Endodermal cell (in vitro differentiated cells): Measurements from ENCODE around the gene TUBB4A. TPM values are rescaled to one million over a fixed set of nuclear protein-coding genes. Genes with fewer than 3 reads are reported as not detected.

Experiments used
- DNase-seq: peaks from one replicate; pipeline ENCODE4 v3.0.0-alpha.2; 2017
- H3K27ac ChIP-seq: 2 replicates; pipeline ENCODE4 v1.5.1; 2013; ENCODE audit warnings: mild to moderate bottlenecking, low read depth, low read length, moderate library complexity
- H3K27me3 ChIP-seq: 2 replicates; pipeline ENCODE4 v1.6.1; 2013; ENCODE audit warnings: mild to moderate bottlenecking, low read length, moderate library complexity; ENCODE audit not compliant: insufficient read depth, control insufficient read depth, poor library complexity, severe bottlenecking
- H3K36me3 ChIP-seq: 2 replicates; pipeline ENCODE4 v1.7.0; 2013; ENCODE audit warnings: mild to moderate bottlenecking, low read length, moderate library complexity; ENCODE audit not compliant: control insufficient read depth, insufficient read depth
- H3K4me1 ChIP-seq: one replicate; pipeline ENCODE4 v1.7.0; 2013; ENCODE audit warnings: low read length; ENCODE audit not compliant: control insufficient read depth, insufficient read depth
- H3K4me3 ChIP-seq: 2 replicates; pipeline ENCODE4 v1.5.1; 2013; ENCODE audit warnings: mild to moderate bottlenecking, low read length, moderate library complexity
- H3K9ac ChIP-seq: 2 replicates; pipeline ENCODE4 v1.6.1; 2013; ENCODE audit warnings: mild to moderate bottlenecking, low read length, moderate library complexity; ENCODE audit not compliant: poor library complexity, severe bottlenecking; ENCODE audit errors: extremely low read depth
- H3K9me3 ChIP-seq: 2 replicates; pipeline ENCODE4 v1.6.1; 2013; ENCODE audit warnings: mild to moderate bottlenecking, low read length, moderate library complexity; ENCODE audit not compliant: control insufficient read depth
- H3K27ac Mint-ChIP-seq: 2 replicates; pipeline ENCODE4 v1.8.0; 2020; ENCODE audit warnings: mixed read lengths
- H3K27me3 Mint-ChIP-seq: 2 replicates; pipeline ENCODE4 v1.8.0; 2021; ENCODE audit warnings: mild to moderate bottlenecking, mixed read lengths; ENCODE audit not compliant: insufficient read depth
- H3K36me3 Mint-ChIP-seq: 2 replicates; pipeline ENCODE4 v1.8.0; 2020; ENCODE audit warnings: low read depth, mixed read lengths
- H3K4me1 Mint-ChIP-seq: 2 replicates; pipeline ENCODE4 v1.8.0; 2020; ENCODE audit warnings: mixed read lengths
- H3K4me3 Mint-ChIP-seq: 2 replicates; pipeline ENCODE4 v1.8.0; 2020; ENCODE audit warnings: mild to moderate bottlenecking, moderate library complexity, mixed read lengths
- H3K9me3 Mint-ChIP-seq: 2 replicates; pipeline ENCODE4 v1.8.0; 2020; ENCODE audit warnings: mild to moderate bottlenecking, mixed read lengths
- CTCF ChIP-seq: fragments of 200-600 bp; sonication (generic); conservative IDR thresholded peaks from 2 replicates; pipeline ENCODE4 v1.5.0; 2021; ENCODE audit warnings: antibody characterized with exemption, mild to moderate bottlenecking
- WGBS, 2 experiments: methylation state at CpG; one replicate each; pipeline versions ENCODE4 v1.1.5 to v1.1.7; 2013; ENCODE audit warnings: missing lambda C conversion rate in 2 of 2, mixed read lengths in 1 of 2; ENCODE audit not compliant: insufficient coverage in 1 of 2, insufficient read length in 1 of 2; 5-methylcytosine and 5-hydroxymethylcytosine counted together
- total RNA-seq, 2 donors: library from RNA; stranded (reverse); fragmentation: NEBNext Ultra II Directional in 1 of 2; extraction: Animal tissue kit (Norgen Biotek cat#: 25700) in 1 of 2; gene quantifications; 2 replicates in 1 of 2; 3 replicates in 1 of 2; pipeline ENCODE4 v1.2.1, GENCODE V29; 2021

The TUBB4A gene
- total RNA-seq, 2 donors from 2014 or later = 5.2 to 7.5 TPM

GRCh38 chr19:6516018-6516658 lies 14.0 kb upstream of the TUBB4A start:
- Mint-ChIP-seq H3K4me3 (peak overlapping the region; percentile 72), H3K36me3 (no peaks in the 10 kb centered on the region), H3K27me3 (peaks cover 12% of the 10 kb centered on the region), H3K27ac (peak overlapping the region; percentile 84), H3K9me3 (peaks cover 3% of the 10 kb centered on the region), H3K4me1 (peaks cover 1% of the 10 kb centered on the region)
- no peak for TF ChIP-seq CTCF
- Histone ChIP-seq H3K27me3 (no peaks in the 10 kb centered on the region), H3K4me1 (no peaks in the 10 kb centered on the region), H3K9ac (no peak overlapping the region), H3K27ac (no peak overlapping the region), H3K4me3 (peak overlapping the region; percentile 79), H3K36me3 (no peaks in the 10 kb centered on the region), H3K9me3 (no peaks in the 10 kb centered on the region)
- 6 to 7% methylated on average over 11 to 26 of the region's 26 CpGs for WGBS, 2 experiments
- DNase-seq = peak; percentile 99

GRCh38 chr19:6514926-6515544 lies 12.9 kb upstream of the TUBB4A start:
- no peak overlapping the region for H3K4me3 ChIP-seq
- no peak for TF ChIP-seq CTCF
- 85 to 89% methylated on average over 10 to 14 of the region's 15 CpGs for WGBS, 2 experiments
- Mint-ChIP-seq H3K27me3 (peaks cover 11% of the 10 kb centered on the region), H3K36me3 (no peaks in the 10 kb centered on the region), H3K4me3 (no peak overlapping the region), H3K27ac (no peak overlapping the region), H3K9me3 (peaks cover 3% of the 10 kb centered on the region), H3K4me1 (peaks cover 1% of the 10 kb centered on the region)
- H3K4me1 ChIP-seq = no peaks in the 10 kb centered on the region
- H3K9ac ChIP-seq = no peak overlapping the region
- no peak for DNase-seq
- no peaks in the 10 kb centered on the region for H3K9me3 ChIP-seq
- H3K27ac ChIP-seq = no peak overlapping the region
- no peaks in the 10 kb centered on the region for H3K27me3 ChIP-seq
- H3K36me3 ChIP-seq = no peaks in the 10 kb centered on the region

- Mint-ChIP-seq H3K4me1 (peaks cover 1% of the 10 kb centered on the region), H3K4me3 (no peak overlapping the region), H3K27me3 (peaks cover 8% of the 10 kb centered on the region), H3K36me3 (no peaks in the 10 kb centered on the region), H3K9me3 (peaks cover 3% of the 10 kb centered on the region), H3K27ac (no peak overlapping the region)
- Histone ChIP-seq H3K4me3 (no peak overlapping the region), H3K9ac (no peak overlapping the region), H3K4me1 (no peaks in the 10 kb centered on the region), H3K36me3 (no peaks in the 10 kb centered on the region), H3K27ac (no peak overlapping the region), H3K27me3 (no peaks in the 10 kb centered on the region), H3K9me3 (no peaks in the 10 kb centered on the region)
- 88 to 100% methylated on average over 1 to 9 of the region's 9 CpGs for WGBS, 2 experiments
- TF ChIP-seq CTCF = no peak
- DNase-seq = no peak
These were observed 12.0 kb upstream of the TUBB4A start for GRCh38 chr19:6514089-6514488.
